ELF-1 (cell line): Measurements from ENCODE around the gene DGAT2.

Source experiments
- DNase-seq: peaks from one replicate; pipeline ENCODE4 v3.0.0-alpha.2; 2016; ENCODE audit warnings: low read depth, low spot score

DGAT2 gene

GRCh38 chr11:75826461-75827230, 58.1 kb downstream of the DGAT2 start:
- no peak for DNase-seq

- DNase-seq, result no peak
Measured at GRCh38 chr11:75827562-75827961, 59.0 kb downstream of the DGAT2 start.

GRCh38 chr11:75831915-75832502, 63.4 kb downstream of the DGAT2 start:
- DNase-seq, result no peak

GRCh38 chr11:75834728-75835127, 66.2 kb downstream of the DGAT2 start:
- DNase-seq, result no peak

GRCh38 chr11:75836417-75836816, 67.8 kb downstream of the DGAT2 start:
- DNase-seq, result no peak

- no peak for DNase-seq
Measured at GRCh38 chr11:75839851-75840250, 71.3 kb downstream of the DGAT2 start.

- no peak for DNase-seq
Measured at GRCh38 chr11:75840522-75840921, 71.9 kb downstream of the DGAT2 start.

GRCh38 chr11:75841739-75842138, 73.2 kb downstream of the DGAT2 start:
- DNase-seq, result peak; percentile 12

GRCh38 chr11:75845324-75845723, 76.7 kb downstream of the DGAT2 start:
- no peak for DNase-seq

GRCh38 chr11:75849894-75850293, 81.3 kb downstream of the DGAT2 start:
- DNase-seq, result no peak

- DNase-seq, result no peak
Measured at GRCh38 chr11:75850787-75851186, 82.2 kb downstream of the DGAT2 start.
